Body of pancreas (tissue), 4 donors: ENCODE results near the gene KRTCAP2. TPM values are rescaled to one million over a fixed set of nuclear protein-coding genes. Genes with fewer than 3 reads are reported as not detected.

Experiments
- ATAC-seq: fragments of 150-250 bp; one replicate; pipeline ENCODE4 v1.9.1; 2016
- DNase-seq, 4 donors: peaks; one replicate each; pipeline ENCODE4 v3.0.0-alpha.2; 2019
- H3K27ac ChIP-seq, 4 donors: fragments of 200-600 bp; sonication (generic); 1 replicate in 3 of 4; 2 replicates in 1 of 4; pipeline versions ENCODE4 v1.5.1 to v1.6.1; 2016 to 2019; ENCODE audit warnings: mild to moderate bottlenecking in 1 of 4, mixed read lengths in 1 of 4, moderate library complexity in 1 of 4
- H3K27me3 ChIP-seq, 2 donors: fragments of 200-600 bp; sonication (generic); one replicate each; pipeline ENCODE4 v1.6.0; 2016; ENCODE audit warnings: mild to moderate bottlenecking in 1 of 2
- H3K36me3 ChIP-seq, 2 donors: fragments of 200-600 bp; sonication (generic); replicated peaks in 1 of 2; 2 replicates each; pipeline ENCODE4 v1.5.1; 2016; ENCODE audit warnings: low read depth in 2 of 2; ENCODE audit not compliant: insufficient read depth in 1 of 2
- H3K4me1 ChIP-seq: fragments of 200-600 bp; sonication (generic); one replicate; pipeline ENCODE4 v1.6.0; 2016
- H3K4me3 ChIP-seq, 2 donors: fragments of 200-600 bp; sonication (generic); 1 replicate in 1 of 2; 2 replicates in 1 of 2; pipeline ENCODE4 v1.5.1; 2016 to 2019
- H3K9me3 ChIP-seq, 3 donors: fragments of 200-600 bp; sonication (generic); 1 replicate in 2 of 3; 2 replicates in 1 of 3; pipeline ENCODE4 v1.5.1; 2016
- CTCF ChIP-seq, 7 experiments: fragments of 450-650 bp in 4 of 7; fragments of 200-600 bp in 3 of 7; sonication (generic) in 3 of 7; IDR thresholded peaks; one replicate each; pipeline ENCODE4 v1.5.1; 2016 to 2019; ENCODE audit warnings: antibody characterized with exemption in 7 of 7
- POLR2A ChIP-seq, 3 donors: fragments of 450-650 bp; IDR thresholded peaks; one replicate each; pipeline ENCODE4 v1.6.1; 2016; ENCODE audit warnings: antibody characterized with exemption in 3 of 3, mild to moderate bottlenecking in 2 of 3
- WGBS, 2 donors: methylation state at CpG; one replicate each; pipeline ENCODE4 v1.1.5; 2017; 5-methylcytosine and 5-hydroxymethylcytosine counted together
- intact Hi-C: fragments of 100-400 bp; cut with DNase I; formaldehyde crosslinking; loops from one replicate; pipeline ENCODE4 v1.15.1; 2023
- total RNA-seq, 2 donors: library from RNA; depleted of rRNA; stranded (reverse); fragments of >200 nt; gene quantifications; one replicate each; pipeline ENCODE4 v1.1.0, GENCODE V29; 2016

The KRTCAP2 gene
- total RNA-seq, 2 donors from 2014 or later, result 46.4 to 71.5 TPM

DNA sequence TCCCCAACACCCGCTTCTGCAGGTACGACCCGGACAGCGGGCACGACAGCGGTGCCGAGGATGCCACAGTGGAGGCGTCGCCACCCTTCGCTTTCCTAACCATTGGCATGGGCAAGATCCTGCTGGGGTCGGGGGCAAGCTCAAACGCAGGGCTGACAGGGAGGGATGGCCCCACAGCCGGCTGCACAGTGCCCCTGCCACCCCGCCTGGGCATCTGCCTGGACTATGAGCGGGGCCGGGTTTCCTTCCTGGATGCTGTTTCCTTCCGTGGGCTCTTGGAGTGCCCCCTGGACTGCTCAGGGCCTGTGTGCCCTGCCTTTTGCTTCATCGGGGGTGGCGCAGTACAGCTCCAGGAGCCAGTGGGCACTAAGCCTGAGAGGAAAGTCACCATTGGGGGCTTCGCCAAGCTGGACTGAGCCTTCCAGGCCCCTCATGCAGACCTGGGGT is 10.7 kb upstream of the KRTCAP2 start:
- intact Hi-C loops, result no loop called here

GRCh38 chr1:155182052-155182550 is 9.0 kb upstream of the KRTCAP2 start:
- Histone ChIP-seq H3K4me3 (no peak overlapping the region), H3K36me3 (no peaks in the 10 kb centered on the region), H3K9me3 (no peaks in the 10 kb centered on the region), H3K27me3 (no peaks in the 10 kb centered on the region), H3K4me1 (peaks cover 35% of the 10 kb centered on the region), H3K27ac (no peak overlapping the region)
- DNase-seq, result no peak
- TF ChIP-seq POLR2A (IDR thresholded peaks at IDR 0.05), result no peak
- no peak for TF ChIP-seq CTCF (IDR thresholded peaks at IDR 0.05)
- WGBS, 2 donors, result 89 to 96% methylated on average over 4 to 7 of the region's 7 CpGs
- intact Hi-C loops, result no loop called here
- no peak for ATAC-seq

More for the DNA sequence above, 10.7 kb upstream of the KRTCAP2 start:
- Histone ChIP-seq H3K27ac (peak overlapping the region in 2 of 4 donors; percentile 92), H3K4me1 (peaks cover 46% of the 10 kb centered on the region), H3K27me3 (no peaks in the 10 kb centered on the region), H3K36me3 (no peaks in the 10 kb centered on the region), H3K9me3 (no peaks in the 10 kb centered on the region), H3K4me3 (no peak overlapping the region)
- ATAC-seq (no peak), DNase-seq (no peak)
- 90 to 96% methylated on average over 16 to 17 of the region's 20 CpGs for WGBS, 2 donors
- no peak for TF ChIP-seq CTCF (IDR thresholded peaks at IDR 0.05)
- TF ChIP-seq POLR2A (IDR thresholded peaks at IDR 0.05), result no peak

DNA sequence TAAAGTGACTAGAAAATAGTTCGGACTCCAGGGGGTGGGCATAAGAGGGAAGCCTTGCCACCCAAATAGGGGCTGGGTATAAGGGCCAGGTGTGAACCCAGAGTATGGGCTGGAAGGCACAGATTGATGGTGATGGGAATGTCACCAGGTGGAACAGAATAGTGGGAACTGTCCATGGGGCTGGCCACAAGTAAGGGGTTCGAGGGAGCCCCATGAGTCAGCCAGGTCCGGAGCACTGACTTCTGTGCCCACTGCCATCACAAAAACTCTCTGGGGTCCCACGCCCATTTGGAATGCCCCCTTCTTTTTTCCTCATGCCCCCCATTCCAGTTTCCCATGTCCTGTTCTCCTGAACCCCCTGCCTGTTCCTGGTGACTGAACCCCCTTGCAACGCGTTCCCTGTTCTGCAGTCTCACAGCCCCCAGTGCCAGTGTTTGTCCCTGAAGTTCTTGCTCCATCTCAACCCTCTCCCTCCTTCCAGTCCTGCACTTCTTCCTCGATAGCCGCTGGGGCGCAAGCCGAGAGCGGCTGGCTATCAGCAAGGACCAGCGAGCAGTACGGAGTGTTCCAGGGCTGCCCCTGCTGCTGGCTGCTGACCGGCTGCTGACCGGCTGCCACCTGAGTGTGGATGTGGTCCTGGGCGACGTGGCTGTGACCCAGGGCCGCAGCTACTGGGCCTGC is 8.4 kb upstream of the KRTCAP2 start:
- intact Hi-C loops, result no loop called here
- Histone ChIP-seq H3K4me1 (peaks cover 35% of the 10 kb centered on the region), H3K36me3 (no peaks in the 10 kb centered on the region), H3K9me3 (no peaks in the 10 kb centered on the region), H3K27me3 (no peaks in the 10 kb centered on the region), H3K4me3 (no peak overlapping the region), H3K27ac (no peak overlapping the region)
- TF ChIP-seq POLR2A (IDR thresholded peaks at IDR 0.05) (no peak), CTCF (IDR thresholded peaks at IDR 0.05) (no peak)
- WGBS, 2 donors, result 76 to 83% methylated on average over 9 to 18 of the region's 18 CpGs
- DNase-seq (peak in 2 of 4 donors; percentile 28 to 42), ATAC-seq (no peak)

DNA sequence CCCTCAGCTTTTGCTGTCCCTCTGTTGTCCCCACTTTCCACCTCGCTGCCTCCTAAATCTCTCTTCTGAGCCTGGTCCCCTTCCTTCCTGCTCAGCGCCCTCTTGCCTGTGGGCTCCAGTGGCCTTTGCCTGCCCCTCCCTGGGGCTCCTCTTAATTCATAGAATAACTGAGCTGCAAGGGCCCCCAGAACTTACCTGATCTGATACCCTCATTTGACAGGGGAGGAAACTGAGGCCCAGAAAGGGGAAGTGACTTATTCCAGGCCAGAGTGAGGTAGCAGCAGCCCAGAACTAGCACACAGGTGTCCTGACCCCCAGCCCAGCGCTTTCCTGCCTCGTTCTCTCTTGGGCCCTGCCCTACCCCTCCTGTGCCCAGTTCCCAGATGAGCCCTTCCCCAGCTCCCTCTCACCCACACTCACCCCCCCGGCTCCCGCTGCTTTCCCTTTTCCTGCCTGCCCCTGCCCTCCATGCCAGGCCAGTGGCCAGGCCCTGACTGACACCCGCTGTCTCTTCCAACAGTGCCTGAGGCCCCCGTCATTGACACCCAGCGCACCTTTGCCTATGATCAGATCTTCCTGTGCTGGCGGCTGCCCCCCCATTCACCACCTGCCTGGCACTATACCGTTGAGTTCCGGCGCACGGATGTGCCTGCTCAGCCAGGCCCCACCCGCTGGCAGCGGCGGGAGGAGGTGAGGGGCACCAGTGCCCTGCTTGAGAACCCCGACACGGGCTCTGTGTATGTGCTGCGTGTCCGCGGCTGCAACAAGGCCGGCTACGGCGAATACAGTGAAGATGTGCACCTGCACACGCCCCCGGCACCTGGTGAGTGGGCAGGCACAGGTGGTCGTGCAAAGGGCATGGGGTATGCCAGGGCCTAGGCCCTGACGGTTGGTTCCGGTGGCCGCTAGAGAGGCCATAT is 6.3 kb upstream of the KRTCAP2 start:
- H3K4me1 ChIP-seq, result peaks cover 16% of the 10 kb centered on the region
- no peak for TF ChIP-seq CTCF (IDR thresholded peaks at IDR 0.05)
- no peak for TF ChIP-seq POLR2A (IDR thresholded peaks at IDR 0.05)
- no peaks in the 10 kb centered on the region for H3K36me3 ChIP-seq
- WGBS, 2 donors, result 83 to 90% methylated on average over 18 to 31 of the region's 31 CpGs
- H3K27ac ChIP-seq, result peak overlapping the region in 1 of 4 donors; percentile 25
- DNase-seq, result peak in 2 of 4 donors; percentile 11 to 45
- no peaks in the 10 kb centered on the region for H3K9me3 ChIP-seq
- no peak overlapping the region for H3K4me3 ChIP-seq
- intact Hi-C loops, result loop anchor here (10.0 kb wide), 1 partner anchor 45 kb away; no protein-coding TSS in a partner anchor
- no peak for ATAC-seq
- H3K27me3 ChIP-seq, result no peaks in the 10 kb centered on the region
